ENCODE data around the gene FAM180A.

DNA sequence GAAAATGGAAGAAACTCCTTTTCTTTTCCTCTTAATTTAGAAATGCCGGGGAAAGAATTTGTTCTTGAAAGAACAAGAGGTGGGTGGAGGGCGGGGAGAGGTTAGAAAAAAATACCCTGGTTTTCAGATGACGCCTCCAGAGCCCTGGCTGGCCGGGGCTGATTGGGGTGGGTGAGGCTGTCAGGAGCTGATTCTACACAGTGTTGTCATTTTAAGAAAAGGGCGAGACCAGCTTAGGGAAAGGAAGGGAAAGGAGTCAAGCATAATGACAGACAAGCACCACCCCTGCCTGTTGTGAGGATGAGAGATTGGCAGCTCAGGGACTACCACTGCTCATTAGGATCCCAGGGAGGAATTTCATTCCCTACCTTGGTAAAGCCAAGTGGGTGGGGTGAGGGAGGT, 9.9 kb upstream of the FAM180A start:
- TF ChIP-seq CTCF (IDR thresholded peaks at IDR 0.05) = no peak
- no peak for TF ChIP-seq CREM (CRISPR knock-in tag; IDR thresholded peaks at IDR 0.05)
- no peak for TF ChIP-seq TEAD4 (CRISPR knock-in tag; IDR thresholded peaks at IDR 0.05)
- no peak for TF ChIP-seq SMAD3 (CRISPR knock-in tag; IDR thresholded peaks at IDR 0.05; ENCODE audit: borderline replicate concordance)
- TF ChIP-seq JUN (CRISPR knock-in tag; IDR thresholded peaks at IDR 0.05) = no peak
- TF ChIP-seq, protein P1, sequence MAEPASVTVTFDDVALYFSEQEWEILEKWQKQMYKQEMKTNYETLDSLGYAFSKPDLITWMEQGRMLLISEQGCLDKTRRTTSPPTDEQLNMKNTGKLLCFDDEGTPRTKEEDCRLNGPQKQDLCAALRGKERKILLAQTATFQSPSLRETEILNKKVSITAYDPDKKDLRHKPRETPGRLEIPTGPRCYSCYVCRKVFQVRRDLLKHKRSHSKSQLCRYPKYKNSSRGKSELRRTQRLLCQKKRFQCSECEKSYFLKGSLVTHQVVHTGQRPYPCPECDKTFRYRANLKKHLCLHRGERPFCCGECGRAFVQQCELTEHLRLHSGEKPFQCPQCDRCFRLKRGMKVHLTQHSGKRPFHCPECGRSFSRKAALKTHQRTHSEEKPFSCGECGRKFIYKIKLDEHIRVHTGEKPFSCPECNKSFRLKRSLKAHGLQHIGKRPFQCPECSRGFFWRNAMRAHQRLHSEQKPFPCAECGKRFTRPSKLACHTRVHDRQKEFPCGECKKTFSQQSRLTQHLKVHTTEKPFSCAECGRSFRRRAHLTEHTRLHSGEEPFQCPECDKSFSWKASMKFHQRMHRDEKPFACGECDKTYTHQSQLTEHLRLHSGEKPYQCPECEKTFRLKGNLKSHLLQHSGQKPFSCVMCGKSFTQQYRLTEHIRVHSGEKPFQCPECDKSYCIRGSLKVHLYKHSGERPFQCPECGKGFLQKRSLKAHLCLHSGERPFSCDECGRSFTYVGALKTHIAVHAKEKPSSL (CRISPR knock-in tag; conservative IDR thresholded peaks at IDR 0.05) = no peak
- no peak for TF ChIP-seq E2F4 (CRISPR knock-in tag; IDR thresholded peaks at IDR 0.05; ENCODE audit: borderline replicate concordance, low read depth)
- no peak for TF ChIP-seq ESRRA (CRISPR knock-in tag; IDR thresholded peaks at IDR 0.05; ENCODE audit: borderline replicate concordance)
- TF ChIP-seq IRF1 (CRISPR knock-in tag; IDR thresholded peaks at IDR 0.05) = no peak

Data from WTC11 (cell line).